22Rv1 (cell line): ENCODE measurements around the gene AKR1D1.
"Not testable (repeated sequence)": the region's sequence is repeated elsewhere in the genome, so short reads cannot be mapped to it uniquely, and the experiment has no call there.

Source experiments
- H3K27ac ChIP-seq: fragments of 450-650 bp; 2 replicates; pipeline ENCODE4 v1.5.1; 2017
- ZFX ChIP-seq: fragments of 450-650 bp; IDR thresholded peaks from 2 replicates; pipeline ENCODE4 v1.6.1; 2017; ENCODE audit warnings: antibody characterized with exemption, borderline replicate concordance
- TF ChIP-seq, protein P1 (sequence below): fragments of 450-650 bp; IDR thresholded peaks from 2 replicates; pipeline ENCODE4 v1.5.1; 2017; ENCODE audit warnings: mild to moderate bottlenecking

The AKR1D1 gene

GRCh38 chr7:138033241-138033640 is 43.0 kb upstream of the AKR1D1 start:
- no peak for TF ChIP-seq ZFX
- TF ChIP-seq, protein P1, sequence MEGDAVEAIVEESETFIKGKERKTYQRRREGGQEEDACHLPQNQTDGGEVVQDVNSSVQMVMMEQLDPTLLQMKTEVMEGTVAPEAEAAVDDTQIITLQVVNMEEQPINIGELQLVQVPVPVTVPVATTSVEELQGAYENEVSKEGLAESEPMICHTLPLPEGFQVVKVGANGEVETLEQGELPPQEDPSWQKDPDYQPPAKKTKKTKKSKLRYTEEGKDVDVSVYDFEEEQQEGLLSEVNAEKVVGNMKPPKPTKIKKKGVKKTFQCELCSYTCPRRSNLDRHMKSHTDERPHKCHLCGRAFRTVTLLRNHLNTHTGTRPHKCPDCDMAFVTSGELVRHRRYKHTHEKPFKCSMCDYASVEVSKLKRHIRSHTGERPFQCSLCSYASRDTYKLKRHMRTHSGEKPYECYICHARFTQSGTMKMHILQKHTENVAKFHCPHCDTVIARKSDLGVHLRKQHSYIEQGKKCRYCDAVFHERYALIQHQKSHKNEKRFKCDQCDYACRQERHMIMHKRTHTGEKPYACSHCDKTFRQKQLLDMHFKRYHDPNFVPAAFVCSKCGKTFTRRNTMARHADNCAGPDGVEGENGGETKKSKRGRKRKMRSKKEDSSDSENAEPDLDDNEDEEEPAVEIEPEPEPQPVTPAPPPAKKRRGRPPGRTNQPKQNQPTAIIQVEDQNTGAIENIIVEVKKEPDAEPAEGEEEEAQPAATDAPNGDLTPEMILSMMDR: no peak
- no peak overlapping the region for H3K27ac ChIP-seq

- H3K27ac ChIP-seq: no peak overlapping the region
- TF ChIP-seq ZFX: no peak
- TF ChIP-seq, protein P1: no peak
Measured at GRCh38 chr7:138036135-138036534, 40.1 kb upstream of the AKR1D1 start.

DNA sequence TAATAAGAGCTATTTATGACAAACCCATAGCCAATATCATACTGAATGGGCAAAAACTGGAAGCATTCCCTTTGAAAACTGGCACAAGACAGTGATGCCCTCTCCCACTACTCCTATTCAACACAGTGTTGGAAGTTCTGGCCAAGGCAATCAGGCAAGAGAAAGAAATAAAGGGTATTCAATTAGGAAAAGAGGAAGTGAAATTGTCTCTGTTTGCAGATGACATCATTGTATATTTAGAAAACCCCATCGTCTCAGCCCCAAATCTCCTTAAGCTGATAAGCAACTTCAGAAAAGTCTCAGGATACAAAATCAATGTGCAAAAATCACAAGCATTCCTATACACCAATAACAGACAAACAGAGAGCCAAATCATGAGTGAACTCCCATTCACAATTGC is 36.2 kb upstream of the AKR1D1 start:
- H3K27ac ChIP-seq: not testable (repeated sequence)

DNA sequence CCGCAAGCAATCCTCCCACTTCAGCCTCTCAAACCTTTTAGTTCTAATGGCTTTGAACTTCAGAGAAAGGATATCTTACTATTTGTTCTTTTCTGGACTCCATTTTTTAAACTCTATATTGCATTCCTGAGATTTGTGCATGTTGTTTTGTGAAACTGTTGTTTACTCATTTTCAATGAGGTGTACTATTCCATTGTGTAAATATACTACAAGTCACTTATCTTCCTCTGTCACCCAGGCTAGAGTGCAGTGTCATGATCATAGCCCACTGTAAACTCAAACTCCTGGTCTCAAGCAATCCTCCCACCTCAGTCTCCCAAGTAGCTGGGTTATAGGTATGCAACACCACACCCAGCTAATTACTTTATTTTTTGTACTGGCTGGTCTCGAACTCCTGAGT is 31.4 kb upstream of the AKR1D1 start:
- no peak for TF ChIP-seq ZFX
- TF ChIP-seq, protein P1: no peak
- no peak overlapping the region for H3K27ac ChIP-seq

GRCh38 chr7:138047907-138048306 is 28.4 kb upstream of the AKR1D1 start:
- H3K27ac ChIP-seq: no peak overlapping the region
- TF ChIP-seq ZFX: no peak
- TF ChIP-seq, protein P1: no peak

GRCh38 chr7:138049505-138050116 is 26.6 kb upstream of the AKR1D1 start:
- H3K27ac ChIP-seq: no peak overlapping the region
- TF ChIP-seq, protein P1: no peak

GRCh38 chr7:138051712-138052247 is 24.5 kb upstream of the AKR1D1 start:
- H3K27ac ChIP-seq: not testable (repeated sequence)

DNA sequence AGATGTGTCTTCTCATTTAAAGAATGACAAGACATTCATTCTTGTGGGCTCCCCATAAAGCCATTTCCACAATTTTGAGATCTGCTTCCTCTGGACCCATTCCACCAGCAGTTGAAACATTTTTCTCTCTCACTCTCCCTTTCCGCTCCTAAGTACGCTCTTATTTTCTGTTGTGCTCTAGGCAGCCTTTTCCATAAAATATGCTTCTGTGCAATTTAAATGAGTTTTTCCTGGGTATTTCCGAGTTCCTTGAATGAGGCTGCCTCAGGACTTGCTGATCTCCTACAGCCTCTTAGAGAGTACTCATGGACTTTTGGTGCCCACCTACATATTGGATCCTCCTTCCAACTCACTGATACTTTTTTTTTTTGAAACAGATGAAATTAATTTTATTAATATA is 23.6 kb upstream of the AKR1D1 start:
- no peak for TF ChIP-seq ZFX
- TF ChIP-seq, protein P1: no peak

GRCh38 chr7:138055698-138056097 is 20.6 kb upstream of the AKR1D1 start:
- not testable (repeated sequence) for H3K27ac ChIP-seq

More for the DNA sequence above, 23.6 kb upstream of the AKR1D1 start:
- no peak overlapping the region for H3K27ac ChIP-seq
